HG03342 (cell line): Measurements from ENCODE around the gene TBC1D9B.
"Not testable (repeated sequence)": the region's sequence is repeated elsewhere in the genome, so short reads cannot be mapped to it uniquely, and the experiment has no call there.

Experiments used
- ATAC-seq: cut with Tn5 transposase; IDR thresholded peaks from one replicate; pipeline ENCODE4 v1.9.1; 2021; ENCODE audit warnings: mild to moderate bottlenecking, moderate library complexity; ENCODE audit not compliant: unreplicated experiment

Gene TBC1D9B

DNA sequence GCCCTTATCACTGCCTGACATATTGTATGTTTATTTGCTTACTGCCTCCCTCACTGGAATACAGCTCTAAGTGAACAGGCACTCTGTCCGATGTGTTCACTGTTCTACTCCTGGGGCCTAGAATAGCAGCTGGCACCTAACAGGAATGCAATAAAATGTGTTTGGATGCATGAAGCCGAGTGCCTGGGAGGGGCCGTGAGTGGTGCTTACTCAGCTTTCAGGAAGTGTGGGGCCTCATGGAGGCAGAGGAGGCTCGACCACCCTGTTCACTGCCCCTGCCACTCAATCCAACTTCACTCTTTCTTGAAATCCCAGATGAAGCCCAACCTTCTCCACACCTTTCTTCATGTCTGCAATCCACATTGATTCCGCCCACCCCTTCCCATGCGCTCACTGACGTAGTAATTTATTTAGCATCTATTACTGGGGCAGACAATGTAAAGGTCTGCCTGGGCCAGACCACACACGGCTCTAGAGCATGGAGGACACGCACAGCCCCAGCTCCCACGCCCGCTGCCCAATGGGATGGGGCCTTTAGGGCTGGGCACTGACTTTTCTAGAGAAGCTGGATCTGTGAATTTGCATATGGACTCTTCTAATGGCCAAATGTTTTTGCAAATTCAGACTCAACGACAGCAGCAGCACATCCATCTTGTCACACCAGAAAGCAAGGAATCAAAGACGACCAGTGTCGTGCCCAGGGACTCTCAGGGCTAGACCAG lies 21.3 kb downstream of the TBC1D9B start:
- ATAC-seq: no peak

DNA sequence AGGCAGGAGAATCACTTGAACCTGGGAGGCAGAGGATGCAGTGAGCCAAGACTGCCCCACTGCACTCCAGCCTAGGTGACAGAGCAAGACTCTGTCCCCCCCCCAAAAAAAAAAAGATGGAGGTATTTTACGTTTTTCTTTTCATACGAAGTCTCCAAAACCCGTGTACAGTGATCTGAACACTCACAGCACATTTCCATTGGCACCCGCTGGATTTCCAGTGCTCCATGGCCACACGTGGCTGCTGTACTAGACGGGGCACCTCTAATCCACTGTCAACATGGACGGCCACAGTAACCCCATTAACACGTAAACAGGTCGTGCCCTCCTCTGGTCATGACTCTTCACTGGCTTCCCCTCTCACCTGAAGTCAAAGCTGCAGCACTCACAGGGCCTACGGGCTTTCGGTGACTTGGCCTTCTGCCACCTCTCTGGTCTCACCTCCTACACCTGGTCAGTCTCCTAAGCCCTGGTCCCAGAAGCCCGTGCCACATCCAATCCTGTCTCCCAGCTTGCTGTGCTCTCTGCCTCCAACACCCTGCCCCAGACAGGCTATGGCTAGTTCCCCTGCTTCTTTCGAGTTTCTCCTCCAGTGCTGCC lies 22.1 kb downstream of the TBC1D9B start:
- no peak for ATAC-seq

DNA sequence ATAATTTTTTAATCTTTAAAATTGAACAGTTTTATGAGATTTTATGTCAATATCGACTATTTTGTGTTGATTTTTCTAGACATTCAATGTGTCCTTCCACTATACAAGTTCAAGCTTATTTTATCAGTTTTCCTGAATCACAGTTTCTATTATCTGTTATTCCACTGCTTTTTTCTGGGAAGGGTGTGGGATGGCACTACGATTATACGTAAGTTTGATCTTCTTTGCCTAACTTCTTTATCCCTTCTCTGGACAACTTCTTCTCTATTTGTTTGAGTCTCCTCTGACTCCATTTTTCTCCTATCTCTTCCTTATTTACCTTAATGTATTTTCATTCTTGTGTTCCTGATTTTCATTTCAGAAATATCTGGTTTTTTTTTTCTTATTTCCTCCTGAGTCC lies 24.5 kb downstream of the TBC1D9B start:
- ATAC-seq: no peak

DNA sequence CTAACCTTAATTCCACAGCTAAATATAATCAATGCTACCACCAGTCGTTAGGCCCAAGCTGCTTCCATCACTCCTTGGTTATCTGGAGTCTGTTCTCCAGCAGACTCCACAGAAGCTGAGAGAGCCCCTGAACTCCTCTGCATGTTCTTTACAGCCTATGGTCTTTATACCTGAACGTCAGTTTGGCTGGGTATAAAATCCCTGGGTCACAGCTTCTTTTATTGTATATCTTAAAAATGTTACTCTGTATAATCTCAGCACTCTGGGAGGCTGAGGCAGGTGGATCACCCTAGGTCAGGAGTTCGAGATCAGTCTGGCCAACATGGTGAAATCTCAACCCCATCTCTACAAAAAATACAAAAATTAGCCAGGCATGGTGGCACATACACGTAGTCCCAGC lies 25.4 kb downstream of the TBC1D9B start:
- no peak for ATAC-seq

DNA sequence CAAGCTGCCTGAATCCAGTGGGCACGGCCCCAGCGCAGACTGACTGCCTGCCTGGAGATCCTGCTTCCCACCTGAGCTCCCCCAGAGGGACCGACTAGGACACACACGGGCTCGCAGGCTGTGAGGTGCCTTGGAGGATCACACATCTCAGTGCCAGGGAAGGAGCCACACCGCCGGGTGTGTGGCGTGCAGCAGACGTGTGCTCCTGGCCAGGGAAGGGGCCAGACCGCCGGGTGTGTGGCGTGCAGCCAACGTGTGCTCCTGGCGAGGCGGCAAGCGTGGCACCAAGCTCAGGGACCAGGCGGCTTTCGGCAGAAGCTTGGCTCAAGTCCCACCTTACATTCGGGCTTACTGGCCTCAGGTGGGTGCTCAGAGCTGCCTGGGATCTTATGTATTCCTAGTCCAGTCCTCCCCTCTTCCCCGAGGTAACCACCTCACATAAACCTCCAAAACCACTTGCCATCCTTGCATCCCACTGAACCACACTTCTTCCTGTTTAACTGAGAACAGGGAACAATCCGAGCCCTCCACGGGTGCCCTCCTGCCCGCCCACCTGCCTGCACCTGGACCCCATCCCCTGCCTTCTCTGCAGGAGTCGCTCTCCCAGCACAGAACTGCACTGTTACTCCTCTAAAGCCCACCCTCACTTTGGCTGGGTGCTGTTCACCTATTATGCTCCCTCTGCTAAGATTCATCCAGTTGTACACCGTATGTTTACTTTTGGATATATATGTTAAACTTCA lies 26.7 kb downstream of the TBC1D9B start:
- ATAC-seq: no peak

DNA sequence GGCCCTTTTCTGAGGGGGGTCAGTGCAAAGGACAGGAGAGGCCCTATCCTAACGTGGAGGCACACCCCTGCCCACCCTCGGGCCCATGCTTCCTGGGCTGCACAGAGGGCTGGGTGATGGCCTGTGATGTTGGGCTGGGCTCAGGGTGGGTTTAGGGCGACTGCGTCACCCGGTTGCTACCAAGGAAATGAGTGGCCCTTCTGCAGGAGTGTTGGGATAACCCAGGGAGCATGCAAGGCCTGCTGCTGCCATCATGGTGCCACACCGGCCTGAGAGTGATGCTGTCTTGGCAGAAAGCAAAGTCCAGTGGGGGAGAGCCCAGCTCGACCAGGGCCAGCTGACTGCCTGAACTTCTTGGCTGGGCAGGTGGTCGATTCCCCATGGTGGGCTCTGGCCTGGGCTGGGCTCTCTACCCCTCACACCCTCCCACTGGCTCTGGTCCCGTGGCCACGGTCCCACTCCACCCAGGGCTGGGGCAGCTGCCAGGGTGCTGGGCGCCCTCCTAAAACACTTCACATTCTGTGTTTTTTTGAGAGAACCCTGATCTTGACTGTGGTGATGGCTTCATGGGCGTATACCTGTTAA lies 27.5 kb downstream of the TBC1D9B start:
- no peak for ATAC-seq

DNA sequence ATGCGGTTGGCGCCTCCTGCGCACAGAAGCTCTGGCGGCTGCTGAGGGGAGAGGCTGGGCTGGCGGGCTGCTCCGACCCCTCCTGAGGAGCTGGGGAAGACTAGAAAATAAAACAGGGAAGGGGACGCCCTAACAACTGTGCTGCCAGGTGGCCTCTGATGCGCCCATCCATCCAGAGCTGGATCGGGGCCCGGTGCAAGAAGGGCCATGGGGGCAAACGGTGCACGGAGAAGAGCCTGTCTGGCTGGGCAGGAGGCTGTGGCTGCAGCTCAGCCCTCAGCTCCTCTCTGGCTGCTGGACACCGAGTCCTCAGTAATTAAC lies 28.0 kb downstream of the TBC1D9B start:
- no peak for ATAC-seq

DNA sequence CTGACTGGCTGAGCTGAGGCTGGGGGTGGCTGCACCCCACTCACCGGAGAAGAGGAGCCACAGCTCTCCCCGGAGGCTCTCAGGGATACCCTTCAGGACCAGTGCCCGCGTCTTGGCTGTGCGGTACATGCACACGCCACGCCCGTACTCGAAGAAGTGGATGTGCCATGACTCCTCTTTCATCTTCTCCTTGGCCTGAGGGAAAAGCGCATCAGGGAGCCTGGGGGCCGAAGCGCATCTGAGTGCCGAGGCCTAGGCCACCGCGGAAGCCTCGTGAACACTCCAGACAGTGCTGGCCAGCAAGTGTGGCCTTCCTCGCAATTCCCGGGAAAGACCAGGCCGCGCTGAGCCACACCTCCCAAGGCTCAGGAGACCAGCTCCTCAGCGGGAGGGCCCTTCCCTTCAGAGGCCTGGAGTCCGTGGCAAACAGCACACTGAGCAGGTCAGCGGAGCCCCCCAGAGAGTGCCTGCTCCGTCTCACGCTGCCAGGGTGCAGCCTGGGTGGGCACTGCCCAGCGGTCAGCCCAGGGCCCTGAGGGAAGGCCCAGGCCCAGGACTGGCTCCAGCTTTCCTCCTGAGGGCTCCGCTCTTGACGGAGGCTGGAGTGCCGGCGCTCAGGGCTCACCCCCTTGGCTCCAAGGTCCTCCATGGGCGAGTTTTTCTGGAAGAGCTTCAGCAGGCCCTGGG lies 28.6 kb downstream of the TBC1D9B start:
- no peak for ATAC-seq

DNA sequence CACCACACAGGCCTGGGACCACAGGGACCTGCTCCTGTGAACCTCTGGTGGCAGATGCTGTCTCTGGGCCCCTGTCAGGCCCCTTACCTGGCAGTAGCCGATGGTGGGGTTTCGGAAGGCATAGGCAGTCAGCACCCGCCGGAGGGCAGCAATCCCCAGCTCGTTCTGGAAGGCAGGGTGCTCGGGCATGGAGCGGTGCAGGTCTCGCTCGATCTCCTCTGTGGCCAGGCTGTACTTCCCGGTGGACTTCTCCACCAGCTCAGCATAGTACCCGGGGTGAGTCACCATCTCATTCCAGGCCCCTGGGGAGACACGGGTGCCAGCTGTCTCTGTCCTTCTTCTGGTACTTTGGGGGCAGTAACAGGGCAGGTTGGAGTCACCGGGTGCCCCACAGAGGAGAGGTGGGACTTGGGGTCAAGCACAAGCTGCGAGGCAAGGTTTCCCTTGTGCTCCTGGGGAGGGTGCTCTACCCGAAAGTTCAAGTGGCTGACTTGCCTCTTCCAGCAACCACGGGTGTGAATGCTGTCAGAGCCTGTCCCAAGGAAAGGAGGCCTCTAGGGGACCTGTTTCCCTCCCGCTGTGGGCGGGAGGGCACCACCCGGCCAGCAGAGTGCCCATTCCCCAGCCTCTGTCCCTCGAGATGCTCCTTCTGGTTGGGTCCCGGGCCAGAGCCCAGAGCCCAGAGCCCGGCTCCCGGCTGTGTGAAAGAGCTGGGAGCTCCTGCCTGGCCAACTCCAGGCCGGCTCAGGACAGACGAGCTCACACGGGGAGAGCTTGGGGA lies 29.3 kb downstream of the TBC1D9B start:
- ATAC-seq: no peak

DNA sequence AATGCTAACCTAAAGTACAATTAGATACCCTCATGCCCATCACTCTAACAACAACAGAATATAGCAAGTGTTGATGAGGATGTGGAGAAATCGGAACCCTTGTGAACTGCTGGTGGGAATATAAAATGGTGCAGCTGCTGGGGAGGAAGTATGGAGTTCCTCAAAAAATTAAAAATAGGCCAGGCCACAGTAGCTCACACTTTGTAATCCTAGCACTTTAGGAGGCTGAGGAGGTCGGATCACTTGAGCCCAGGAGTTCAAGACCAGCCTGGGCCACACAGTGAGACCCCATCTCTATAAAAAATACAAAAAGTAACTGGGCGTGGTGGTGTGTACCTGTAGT lies 31.1 kb downstream of the TBC1D9B start:
- no peak for ATAC-seq

DNA sequence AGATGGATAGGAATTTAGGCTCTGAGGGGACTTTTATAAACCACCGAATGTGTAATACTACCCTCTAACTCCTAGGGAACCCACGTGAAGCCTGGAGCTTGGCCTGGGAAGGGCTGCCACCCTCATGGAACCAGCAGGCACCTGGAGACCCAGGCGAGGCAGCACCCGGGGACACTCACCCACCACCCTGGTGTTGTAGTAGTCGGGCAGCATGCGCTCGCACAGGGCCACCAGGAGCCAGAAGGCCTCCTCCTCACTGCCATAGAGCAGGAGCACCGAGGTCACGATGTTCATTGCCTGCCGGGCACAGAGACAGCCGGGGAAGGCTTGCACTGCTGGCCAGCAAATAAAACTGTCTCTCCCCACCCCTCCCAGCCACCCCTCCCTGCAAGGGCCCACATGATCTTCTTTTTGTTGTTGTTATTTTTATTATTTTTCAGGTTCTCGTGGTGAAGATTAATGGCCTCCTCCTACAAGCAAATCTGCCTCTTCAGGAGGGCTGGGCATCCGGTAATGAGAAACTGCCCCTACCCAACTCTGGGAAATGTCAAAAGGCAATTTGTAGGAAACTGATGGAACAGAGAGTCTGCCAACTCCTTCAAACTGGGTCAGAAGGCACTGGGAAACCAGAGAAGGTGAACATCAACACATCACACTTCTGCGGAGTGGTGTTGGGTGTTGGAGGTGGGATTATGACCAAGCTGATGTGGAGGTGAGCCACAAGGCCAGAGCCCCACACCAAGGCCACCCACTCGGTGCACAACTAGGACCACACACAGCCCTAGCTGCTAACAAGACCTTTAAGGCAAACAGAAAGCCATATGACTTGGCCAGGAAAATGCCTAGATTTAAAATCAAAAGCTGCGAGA lies 31.7 kb downstream of the TBC1D9B start:
- ATAC-seq: no peak

DNA sequence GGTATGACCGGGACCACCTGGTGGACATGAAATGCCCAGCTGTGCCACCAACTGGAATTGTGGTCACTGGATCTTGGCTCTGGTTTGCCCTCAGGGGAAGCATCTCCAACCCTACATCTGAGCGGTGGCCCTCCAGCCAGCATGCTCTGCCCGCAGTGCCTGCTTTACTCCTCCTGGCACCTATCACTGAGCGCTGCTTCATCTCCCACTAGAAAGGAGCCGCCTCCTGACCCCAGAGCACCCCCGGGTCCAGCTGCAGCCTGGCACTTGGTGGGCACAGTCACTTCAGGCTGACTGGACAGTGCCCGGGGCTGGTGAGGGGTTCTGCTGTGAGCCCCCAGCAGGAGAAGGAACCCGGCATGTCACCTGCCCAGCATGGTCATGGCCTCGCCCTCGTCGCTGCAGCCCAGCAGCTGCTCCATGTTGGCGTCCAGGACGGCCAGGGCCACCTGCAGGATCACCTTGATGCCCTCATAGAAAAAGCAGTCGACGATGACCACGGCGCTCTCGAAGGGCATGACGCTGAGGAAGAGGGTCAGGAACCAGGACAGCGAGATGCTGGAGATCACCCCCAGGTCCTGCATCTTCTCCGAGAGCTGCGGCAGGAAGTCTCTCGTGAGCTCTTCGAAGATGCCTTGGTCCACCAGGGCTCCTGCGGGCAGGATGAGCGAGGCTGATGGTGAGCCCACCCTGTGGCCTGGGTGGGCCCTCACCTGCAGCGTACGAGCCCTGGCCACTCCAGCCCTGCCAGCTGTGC lies 33.0 kb downstream of the TBC1D9B start:
- ATAC-seq: no peak

DNA sequence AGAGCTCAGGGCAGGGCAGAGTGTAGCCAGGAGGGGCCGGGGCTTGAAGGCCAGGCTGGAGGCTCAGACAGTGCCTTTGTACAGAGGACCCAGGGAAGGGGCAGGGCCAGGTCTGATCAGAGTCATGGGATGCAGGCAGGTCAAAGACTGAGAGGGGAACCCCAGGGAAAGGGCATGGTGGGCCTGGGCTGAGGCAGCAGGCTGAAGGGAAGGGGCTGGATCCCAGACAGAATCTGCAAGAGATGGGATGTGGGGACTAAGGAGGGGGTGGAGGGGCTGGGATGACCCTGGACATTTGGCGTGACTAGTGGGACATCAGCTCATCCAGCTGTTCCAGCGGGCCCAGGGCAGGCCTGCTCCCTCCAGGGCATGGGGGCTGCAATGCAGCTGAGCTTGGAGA lies 33.6 kb downstream of the TBC1D9B start:
- ATAC-seq: no peak

DNA sequence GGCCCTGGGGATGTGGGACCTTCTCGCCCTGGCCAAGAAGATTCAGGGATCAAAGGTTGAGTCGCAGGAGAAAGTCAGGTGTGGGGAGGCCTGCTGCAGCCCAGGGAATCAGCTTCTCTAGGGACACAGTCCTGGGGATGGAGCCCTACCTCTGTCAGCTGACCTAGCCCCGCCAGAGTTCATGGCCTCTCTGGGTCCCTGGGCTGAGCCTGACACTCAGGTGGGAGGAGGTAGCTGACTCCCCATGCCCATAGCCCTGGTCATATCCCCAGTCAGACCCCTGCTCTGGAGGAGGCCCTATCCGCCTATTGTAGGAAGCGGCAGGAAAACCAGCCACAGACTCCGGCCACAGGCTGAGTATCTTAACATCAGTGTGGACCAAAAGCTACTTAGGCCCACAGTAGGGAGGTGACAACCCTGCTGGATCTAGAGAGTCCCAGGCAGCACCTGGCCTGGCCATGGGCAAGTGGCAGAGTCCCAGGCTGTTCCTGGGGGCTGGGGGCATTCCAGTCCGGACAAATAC lies 34.0 kb downstream of the TBC1D9B start:
- no peak for ATAC-seq

DNA sequence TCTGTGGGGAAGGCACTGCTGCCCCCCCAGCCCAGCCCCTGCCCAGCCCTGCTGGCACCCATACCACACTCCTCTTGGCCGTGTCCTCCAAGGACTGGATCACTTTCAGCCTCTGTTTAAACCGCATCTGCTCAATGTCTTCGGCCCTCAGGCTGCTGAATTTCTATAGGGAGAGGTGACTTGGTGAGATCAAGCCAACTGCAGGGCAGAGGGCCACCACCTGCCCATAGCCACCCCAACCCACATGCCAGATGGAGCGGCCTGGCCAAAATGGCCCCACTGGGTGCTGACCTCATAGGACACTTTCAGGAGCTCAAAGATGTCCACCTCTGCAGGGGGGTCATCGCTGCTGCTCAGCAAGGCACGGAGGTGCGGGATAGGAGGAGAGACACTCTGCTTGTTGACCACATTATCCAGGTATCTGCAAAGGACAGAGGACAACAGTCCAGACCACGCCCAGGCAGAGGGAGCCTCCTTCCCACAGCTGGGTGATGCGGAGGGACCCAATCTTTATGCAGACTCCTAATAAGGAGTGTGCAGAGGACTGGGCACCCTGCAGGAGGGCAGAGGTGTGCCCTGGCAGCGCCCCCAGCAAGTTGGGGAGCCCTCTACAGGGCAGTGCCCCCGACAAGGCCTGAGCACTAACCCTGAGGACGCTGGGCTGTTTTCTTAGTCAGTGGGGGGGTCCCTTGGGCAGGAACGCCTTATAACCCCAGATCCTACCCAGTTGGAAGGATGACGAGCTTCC lies 34.7 kb downstream of the TBC1D9B start:
- no peak for ATAC-seq

DNA sequence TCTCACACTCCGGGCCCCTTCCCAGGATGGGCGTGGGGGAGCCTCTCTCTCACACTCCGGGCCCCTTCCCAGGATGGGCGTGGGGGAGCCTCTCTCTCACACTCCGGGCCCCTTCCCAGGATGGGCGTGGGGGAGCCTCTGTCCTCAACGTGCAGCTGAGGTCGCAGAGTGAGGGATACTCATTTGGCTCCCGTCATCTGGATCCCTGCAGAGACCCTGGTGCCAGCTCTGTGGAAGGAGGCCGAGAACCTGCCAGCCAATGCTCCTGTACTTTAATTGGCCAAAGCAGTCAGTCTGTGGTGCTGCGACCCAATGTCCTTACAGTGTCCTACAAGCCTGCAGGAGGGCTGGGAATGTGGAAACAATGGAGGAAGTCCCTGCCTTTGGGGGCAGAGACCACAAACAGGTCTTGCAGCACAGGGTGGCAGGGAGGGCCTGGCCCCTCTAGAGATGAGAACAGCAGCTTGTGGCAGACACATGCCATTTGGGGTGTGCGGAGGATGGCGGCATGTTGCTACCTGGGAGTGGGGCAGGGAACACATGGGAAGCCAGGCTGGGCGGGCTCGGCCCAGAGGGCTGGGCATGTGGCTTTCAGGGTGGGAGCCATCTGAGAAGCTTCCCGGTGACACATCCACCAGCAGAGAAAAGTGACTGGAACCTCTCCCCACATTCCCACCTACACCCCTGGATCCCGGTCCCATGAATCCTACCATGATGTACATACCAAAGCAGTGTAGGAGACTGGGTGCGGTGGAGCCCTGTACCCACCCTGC lies 35.5 kb downstream of the TBC1D9B start:
- no peak for ATAC-seq

DNA sequence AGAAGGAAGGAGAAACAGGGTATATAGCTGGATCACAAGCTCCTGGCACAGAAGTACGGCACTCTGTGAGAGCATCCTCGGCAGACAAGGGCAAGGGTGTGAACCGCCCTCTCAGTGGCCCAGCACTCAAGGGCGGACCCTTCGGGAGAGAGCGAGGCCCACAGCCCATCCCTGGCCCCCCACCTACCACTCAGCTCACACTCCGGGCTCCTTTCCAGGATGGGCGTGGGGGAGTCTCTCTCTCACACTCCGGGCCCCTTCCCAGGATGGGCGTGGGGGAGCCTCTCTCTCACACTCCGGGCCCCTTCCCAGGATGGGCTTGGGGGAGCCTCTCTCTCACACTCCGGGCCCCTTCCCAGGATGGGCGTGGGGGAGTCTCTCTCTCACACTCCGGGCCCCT lies 36.2 kb downstream of the TBC1D9B start:
- not testable (repeated sequence) for ATAC-seq
